Hepatocyte (in vitro differentiated cells): ENCODE data around the gene TBXAS1. TPM values are rescaled to one million over a fixed set of nuclear protein-coding genes. Genes with fewer than 3 reads are reported as not detected.
A peak's percentile ranks its signal among the peaks of the same experiment; 100 is the strongest.

Experiments
- DNase-seq: peaks from one replicate; pipeline ENCODE4 v3.0.0-alpha.2; 2016; ENCODE audit warnings: low spot score
- H2AFZ ChIP-seq: fragments of 200-600 bp; sonication (generic); 2 replicates; pipeline ENCODE4 v1.6.0; 2016; ENCODE audit warnings: antibody characterized with exemption, mild to moderate bottlenecking
- H3K27ac ChIP-seq: fragments of 200-600 bp; sonication (generic); 2 replicates; pipeline ENCODE4 v1.5.1; 2016; ENCODE audit warnings: mild to moderate bottlenecking
- H3K27me3 ChIP-seq: fragments of 200-600 bp; sonication (generic); 2 replicates; pipeline ENCODE4 v1.6.1; 2016
- H3K36me3 ChIP-seq: fragments of 200-600 bp; sonication (generic); replicated peaks from 2 replicates; pipeline ENCODE4 v1.5.1; 2016; ENCODE audit warnings: low read depth; ENCODE audit not compliant: insufficient read depth
- H3K4me1 ChIP-seq: fragments of 200-600 bp; sonication (generic); 2 replicates; pipeline ENCODE4 v1.5.1; 2016; ENCODE audit warnings: mild to moderate bottlenecking, moderate library complexity; ENCODE audit not compliant: insufficient read depth
- H3K4me2 ChIP-seq: fragments of 200-600 bp; sonication (generic); 2 replicates; pipeline ENCODE4 v1.6.0; 2016
- H3K4me3 ChIP-seq: fragments of 200-600 bp; sonication (generic); 2 replicates; pipeline ENCODE4 v1.5.1; 2016; ENCODE audit warnings: mild to moderate bottlenecking
- H3K79me2 ChIP-seq: fragments of 200-600 bp; sonication (generic); 2 replicates; pipeline ENCODE4 v1.6.0; 2017; ENCODE audit warnings: mild to moderate bottlenecking
- H3K9me2 ChIP-seq: fragments of 200-600 bp; sonication (generic); replicated peaks from 2 replicates; pipeline ENCODE4 v1.6.0; 2017; ENCODE audit warnings: mild to moderate bottlenecking; ENCODE audit not compliant: insufficient read depth
- H3K9me3 ChIP-seq: fragments of 200-600 bp; sonication (generic); 2 replicates; pipeline ENCODE4 v1.5.1; 2016; ENCODE audit warnings: low read depth, mild to moderate bottlenecking
- H4K20me1 ChIP-seq: fragments of 200-600 bp; sonication (generic); 2 replicates; pipeline ENCODE4 v1.6.0; 2016; ENCODE audit warnings: mild to moderate bottlenecking; ENCODE audit not compliant: insufficient read depth, poor library complexity, severe bottlenecking
- CTCF ChIP-seq: fragments of 200-600 bp; sonication (generic); IDR thresholded peaks from 2 replicates; pipeline ENCODE4 v1.5.1; 2016; ENCODE audit warnings: antibody characterized with exemption, mild to moderate bottlenecking; ENCODE audit not compliant: poor library complexity
- EZH2 ChIP-seq: fragments of 200-600 bp; sonication (generic); IDR thresholded peaks from 2 replicates; pipeline ENCODE4 v1.6.1; 2016; ENCODE audit warnings: antibody characterized with exemption, mild to moderate bottlenecking, borderline replicate concordance
- EZH2phosphoT487 ChIP-seq: fragments of 200-600 bp; sonication (generic); IDR thresholded peaks from one replicate; pipeline ENCODE4 v1.6.1; 2018; ENCODE audit warnings: antibody characterized with exemption, mild to moderate bottlenecking, low read depth, moderate library complexity; ENCODE audit not compliant: unreplicated experiment, severe bottlenecking
- WGBS: methylation state at CpG from one replicate; pipeline ENCODE4 v1.1.6; 2016; ENCODE audit warnings: low lambda C conversion rate; ENCODE audit errors: missing lambda C conversion rate; 5-methylcytosine and 5-hydroxymethylcytosine counted together
- polyA plus RNA-seq: library from polyadenylated mRNA; unstranded; fragments of >200 nt; fragmentation: Nextera tagmentation; extraction: Ambion mirVana; gene quantifications from 2 replicates; pipeline ENCODE4 v1.2.1, GENCODE V29; 2016
- total RNA-seq: library from RNA; depleted of rRNA; stranded (reverse); fragments of >200 nt; gene quantifications from 2 replicates; pipeline ENCODE4 v1.2.3, GENCODE V29; 2014

Gene TBXAS1
- total RNA-seq (4.7 and 11.5 TPM in 2 replicates), polyA plus RNA-seq (3.9 and 4.1 TPM in 2 replicates)

GRCh38 chr7:139829025-139829774 is at the start of gene TBXAS1:
TBXAS1 (plus strand) TSS chr7:139829264; CDS start chr7:139829391, 127 bp downstream.
- H3K4me3 ChIP-seq: no peak within 1 kb of the TSS
- peaks cover 30% of the 10 kb centered on the region for H3K4me1 ChIP-seq
- H3K36me3 ChIP-seq: no peaks in the 10 kb centered on the region
- H3K27ac ChIP-seq: peak within 1 kb of the TSS; percentile 82
- WGBS: 67% methylated on average over 10 of the region's 10 CpGs
- H3K79me2 ChIP-seq: no peaks in the 10 kb centered on the region
- no peaks in the 10 kb centered on the region for H3K9me3 ChIP-seq
- TF ChIP-seq EZH2: no peak
- TF ChIP-seq EZH2phosphoT487: no peak
- TF ChIP-seq CTCF: no peak
- H4K20me1 ChIP-seq: no peaks in the 10 kb centered on the region
- H2AFZ ChIP-seq: peak within 1 kb of the TSS; percentile 21
- H3K4me2 ChIP-seq: peak within 1 kb of the TSS; percentile 49
- no peaks in the 10 kb centered on the region for H3K9me2 ChIP-seq
- H3K27me3 ChIP-seq: no peaks in the 10 kb centered on the region
- peak; percentile 39 for DNase-seq

GRCh38 chr7:139782932-139783331 is 46.1 kb upstream of the TBXAS1 start:
- Histone ChIP-seq H3K27me3 (no peaks in the 10 kb centered on the region), H3K4me1 (no peaks in the 10 kb centered on the region), H2AFZ (no peak overlapping the region), H3K27ac (no peak overlapping the region), H3K9me2 (no peaks in the 10 kb centered on the region), H3K9me3 (no peaks in the 10 kb centered on the region), H3K4me2 (no peak overlapping the region), H3K79me2 (peaks cover 17% of the 10 kb centered on the region), H3K36me3 (no peaks in the 10 kb centered on the region), H3K4me3 (no peak overlapping the region), H4K20me1 (no peaks in the 10 kb centered on the region)
- DNase-seq: no peak
- WGBS: 95% methylated on average over 3 of the region's 3 CpGs
- TF ChIP-seq EZH2phosphoT487 (no peak), EZH2 (no peak), CTCF (no peak)

GRCh38 chr7:139783647-139784385 is 45.2 kb upstream of the TBXAS1 start:
- no peak for DNase-seq
- H3K4me2 ChIP-seq: no peak overlapping the region
- no peak overlapping the region for H3K27ac ChIP-seq
- no peak overlapping the region for H3K4me3 ChIP-seq
- TF ChIP-seq CTCF: no peak
- TF ChIP-seq EZH2phosphoT487: no peak
- no peak for TF ChIP-seq EZH2
- WGBS: 31% methylated on average over 3 of the region's 3 CpGs
- H3K9me2 ChIP-seq: no peaks in the 10 kb centered on the region
- peaks cover 11% of the 10 kb centered on the region for H3K79me2 ChIP-seq
- no peak overlapping the region for H2AFZ ChIP-seq
- no peaks in the 10 kb centered on the region for H3K27me3 ChIP-seq
- H3K9me3 ChIP-seq: no peaks in the 10 kb centered on the region
- H4K20me1 ChIP-seq: no peaks in the 10 kb centered on the region
- no peaks in the 10 kb centered on the region for H3K36me3 ChIP-seq
- no peaks in the 10 kb centered on the region for H3K4me1 ChIP-seq
